Activated naive CD4-positive, alpha-beta T cell treated with anti-CD3 and anti-CD28 coated beads for 36 hours (primary cell): ENCODE results near the gene PPFIBP1. TPM values are rescaled to one million over a fixed set of nuclear protein-coding genes. Genes with fewer than 3 reads are reported as not detected.
A peak's percentile ranks its signal among the peaks of the same experiment; 100 is the strongest.
"Not testable (repeated sequence)": the region's sequence is repeated elsewhere in the genome, so short reads cannot be mapped to it uniquely, and the experiment has no call there.

Experiments
- CTCF ChIA-PET: fragments of 350-600 bp; sonication (Branson Sonifier 250); formaldehyde crosslinking; loops from one replicate; lab custom pipeline; 2021; ENCODE audit warnings: antibody characterized with exemption; lab: Charles Lee
- DNase-seq: peaks from one replicate; pipeline ENCODE4 v3.0.0-alpha.2; 2020
- H3K27ac Mint-ChIP-seq: one replicate; pipeline ENCODE4 v1.8.0; 2021; ENCODE audit warnings: mild to moderate bottlenecking, mixed read lengths
- H3K27me3 Mint-ChIP-seq: one replicate; pipeline ENCODE4 v1.8.0; 2021; ENCODE audit warnings: low read depth, mixed read lengths
- H3K36me3 Mint-ChIP-seq: one replicate; pipeline ENCODE4 v1.8.0; 2021; ENCODE audit warnings: low read depth, mixed read lengths
- H3K4me1 Mint-ChIP-seq: one replicate; pipeline ENCODE4 v1.8.0; 2021; ENCODE audit warnings: low read depth, mixed read lengths
- H3K4me3 Mint-ChIP-seq: one replicate; pipeline ENCODE4 v1.8.0; 2021; ENCODE audit warnings: mild to moderate bottlenecking, moderate library complexity, mixed read lengths
- H3K9me3 Mint-ChIP-seq: one replicate; pipeline ENCODE4 v1.8.0; 2021; ENCODE audit warnings: mixed read lengths
- intact Hi-C: fragments of 100-400 bp; cut with micrococcal nuclease; formaldehyde crosslinking; loops from one replicate; pipeline ENCODE4 v1.15.1; 2023
- total RNA-seq, 2 experiments: library from RNA; stranded (reverse); gene quantifications; one replicate each; pipeline ENCODE4 v1.2.3, GENCODE V29; 2021

PPFIBP1 gene
- total RNA-seq, 2 experiments from 2014 or later: 43.4 to 43.6 TPM

- Mint-ChIP-seq H3K4me3 (no peak overlapping the region), H3K4me1 (peaks cover 18% of the 10 kb centered on the region), H3K36me3 (peaks cover 7% of the 10 kb centered on the region), H3K27ac (no peak overlapping the region), H3K9me3 (no peaks in the 10 kb centered on the region), H3K27me3 (no peaks in the 10 kb centered on the region)
- DNase-seq: no peak
- CTCF ChIA-PET: no interaction called here
- intact Hi-C loops: no loop called here
Observed at GRCh38 chr12:27576667-27577347, 52.8 kb downstream of the PPFIBP1 start.

DNA sequence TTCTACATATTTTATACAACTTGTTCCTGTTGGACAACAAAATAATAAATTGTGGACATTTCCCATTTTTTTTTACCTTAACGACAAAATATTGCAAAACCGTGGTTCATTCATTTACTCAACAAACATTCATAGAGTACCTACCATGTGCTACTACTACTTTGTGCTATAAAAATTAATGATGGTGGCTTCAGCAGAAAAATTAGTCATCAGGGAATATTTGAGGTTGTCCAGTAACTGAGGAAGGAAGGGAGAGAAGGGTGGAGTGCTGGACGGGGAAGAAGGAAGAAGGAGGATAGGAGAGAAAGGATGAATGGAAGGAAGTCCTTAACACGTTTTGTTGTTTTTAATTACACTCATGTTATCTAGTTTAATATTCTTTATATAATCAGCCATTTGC, 53.7 kb downstream of the PPFIBP1 start:
- Mint-ChIP-seq H3K27me3 (no peaks in the 10 kb centered on the region), H3K9me3 (no peaks in the 10 kb centered on the region), H3K27ac (no peak overlapping the region), H3K4me3 (no peak overlapping the region), H3K36me3 (peaks cover 7% of the 10 kb centered on the region), H3K4me1 (peaks cover 23% of the 10 kb centered on the region)
- CTCF ChIA-PET: interaction anchor here (0.7 kb wide), 1 partner anchor 274 kb away, joined by 3 read pairs; no protein-coding TSS in a partner anchor
- intact Hi-C loops: no loop called here
- no peak for DNase-seq

DNA sequence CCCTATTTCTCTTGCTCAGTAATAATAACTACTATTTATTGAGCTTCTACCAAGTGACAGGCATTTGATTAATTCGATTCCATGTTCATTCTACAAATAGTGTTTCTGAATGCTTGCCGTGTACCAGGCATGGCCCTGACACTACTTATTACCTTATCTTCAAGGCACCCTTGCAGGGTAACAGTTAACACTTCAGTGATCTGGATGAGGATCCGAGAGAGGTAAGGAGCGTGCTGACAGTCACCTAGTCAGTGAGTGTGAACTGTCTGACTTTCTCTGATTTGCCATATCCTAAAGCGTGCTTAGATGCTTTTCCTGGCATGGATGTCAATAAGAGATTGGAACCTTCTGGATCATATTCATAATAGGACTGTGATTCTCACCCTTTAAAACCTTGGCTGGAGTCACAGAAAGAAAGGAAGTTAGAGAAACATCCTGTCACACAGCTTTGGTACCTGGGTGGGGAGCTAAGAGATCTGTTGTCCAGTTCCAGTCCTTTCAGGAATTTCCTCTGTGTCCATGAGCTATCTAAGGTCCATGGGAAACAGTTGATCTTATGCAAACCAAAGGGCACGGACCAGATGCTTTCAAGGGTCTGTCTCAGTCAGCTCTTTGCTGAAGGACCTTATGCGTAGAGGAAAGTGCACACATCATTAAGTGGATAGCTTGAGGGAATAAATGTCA, 54.8 kb downstream of the PPFIBP1 start:
- intact Hi-C loops: no loop called here
- DNase-seq: no peak
- peaks cover 23% of the 10 kb centered on the region for H3K4me1 Mint-ChIP-seq
- H3K27me3 Mint-ChIP-seq: no peaks in the 10 kb centered on the region
- H3K4me3 Mint-ChIP-seq: no peak overlapping the region
- peaks cover 7% of the 10 kb centered on the region for H3K36me3 Mint-ChIP-seq
- H3K27ac Mint-ChIP-seq: no peak overlapping the region
- H3K9me3 Mint-ChIP-seq: no peaks in the 10 kb centered on the region
- CTCF ChIA-PET: no interaction called here

GRCh38 chr12:27580561-27581330, 56.7 kb downstream of the PPFIBP1 start:
- Mint-ChIP-seq H3K4me3 (no peak overlapping the region), H3K4me1 (peaks cover 18% of the 10 kb centered on the region), H3K9me3 (no peaks in the 10 kb centered on the region), H3K27ac (no peak overlapping the region), H3K36me3 (peaks cover 7% of the 10 kb centered on the region), H3K27me3 (no peaks in the 10 kb centered on the region)
- CTCF ChIA-PET: interaction anchor here (0.7 kb wide), 1 partner anchor 1065 kb away, joined by 3 read pairs; no protein-coding TSS in a partner anchor
- intact Hi-C loops: no loop called here
- DNase-seq: no peak

DNA sequence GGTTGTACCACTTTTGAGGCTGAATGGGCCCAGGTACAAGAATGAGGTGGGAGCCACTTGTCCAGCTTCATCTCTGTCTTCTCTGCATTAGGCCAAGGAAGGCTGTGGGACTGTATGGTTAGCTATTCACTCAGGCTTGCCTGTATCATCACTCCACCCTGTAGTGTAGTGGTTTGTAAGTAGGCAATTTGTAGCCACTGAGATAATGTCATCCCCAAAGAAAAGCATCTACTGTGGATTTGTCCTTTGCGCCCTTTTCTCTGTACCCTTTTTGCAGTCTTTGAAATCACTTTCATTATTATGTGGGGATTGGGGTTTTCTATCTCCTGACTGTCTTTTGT, 57.3 kb downstream of the PPFIBP1 start:
- H3K4me1 Mint-ChIP-seq: peaks cover 18% of the 10 kb centered on the region
- H3K27me3 Mint-ChIP-seq, DNase-seq, H3K27ac Mint-ChIP-seq, H3K9me3 Mint-ChIP-seq, intact Hi-C loops, CTCF ChIA-PET, H3K36me3 Mint-ChIP-seq, H3K4me3 Mint-ChIP-seq: not testable (repeated sequence)

DNA sequence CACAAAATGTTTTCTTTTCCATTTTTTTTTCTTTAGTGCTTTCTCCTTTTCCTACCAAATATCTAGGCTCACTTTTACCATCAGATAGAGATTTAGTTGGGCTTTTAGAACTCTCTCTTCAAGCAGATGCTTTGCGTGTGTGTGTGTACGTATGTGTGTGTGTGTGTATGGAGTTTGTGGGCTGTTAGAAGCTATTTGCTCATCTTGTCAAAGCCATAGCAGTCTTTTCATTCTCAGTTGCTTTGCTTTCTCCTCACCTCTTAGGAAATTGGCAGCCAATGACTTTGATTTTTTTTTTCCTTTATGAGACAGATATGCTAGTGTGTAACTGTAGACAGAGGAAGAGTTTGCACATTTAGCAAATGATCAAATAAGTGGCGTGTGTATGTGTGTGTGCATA, 57.8 kb downstream of the PPFIBP1 start:
- peaks cover 18% of the 10 kb centered on the region for H3K4me1 Mint-ChIP-seq
- H3K9me3 Mint-ChIP-seq, H3K27ac Mint-ChIP-seq, intact Hi-C loops, H3K4me3 Mint-ChIP-seq, CTCF ChIA-PET, H3K27me3 Mint-ChIP-seq, H3K36me3 Mint-ChIP-seq, DNase-seq: not testable (repeated sequence)

DNA sequence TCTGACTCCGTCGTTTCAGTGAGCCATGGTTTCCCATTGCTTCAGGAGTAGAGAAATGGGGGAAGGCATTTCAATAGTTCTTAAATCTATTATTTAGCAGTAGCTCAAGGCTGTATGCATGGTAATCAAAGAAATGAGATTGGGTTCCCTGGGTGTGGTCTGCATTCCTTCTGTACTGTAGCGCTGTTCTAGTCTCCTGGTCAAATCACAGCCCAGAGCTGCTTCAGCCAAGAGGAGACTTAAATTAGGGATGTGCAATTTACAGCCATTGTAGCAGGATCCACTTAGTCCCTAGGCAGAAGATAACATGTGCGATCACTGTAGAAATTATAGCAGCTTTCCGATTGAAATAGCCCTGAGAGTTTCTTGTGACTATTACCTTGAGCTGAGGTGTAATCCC, 58.4 kb downstream of the PPFIBP1 start:
- peaks cover 18% of the 10 kb centered on the region for H3K4me1 Mint-ChIP-seq
- H3K27ac Mint-ChIP-seq, DNase-seq, CTCF ChIA-PET, H3K36me3 Mint-ChIP-seq, H3K9me3 Mint-ChIP-seq, H3K27me3 Mint-ChIP-seq, H3K4me3 Mint-ChIP-seq, intact Hi-C loops: not testable (repeated sequence)

- Mint-ChIP-seq H3K27ac (no peak overlapping the region), H3K4me3 (no peak overlapping the region), H3K36me3 (peaks cover 5% of the 10 kb centered on the region), H3K9me3 (no peaks in the 10 kb centered on the region), H3K27me3 (no peaks in the 10 kb centered on the region), H3K4me1 (peaks cover 26% of the 10 kb centered on the region)
- CTCF ChIA-PET: no interaction called here
- intact Hi-C loops: no loop called here
- DNase-seq: no peak
Observed at GRCh38 chr12:27583057-27583797, 59.2 kb downstream of the PPFIBP1 start.

GRCh38 chr12:27583981-27584380, 60.0 kb downstream of the PPFIBP1 start:
- intact Hi-C loops: no loop called here
- no peak for DNase-seq
- Mint-ChIP-seq H3K36me3 (no peaks in the 10 kb centered on the region), H3K4me3 (no peak overlapping the region), H3K27ac (no peak overlapping the region), H3K27me3 (no peaks in the 10 kb centered on the region), H3K9me3 (no peaks in the 10 kb centered on the region), H3K4me1 (peaks cover 33% of the 10 kb centered on the region)
- CTCF ChIA-PET: no interaction called here

- Mint-ChIP-seq H3K27ac (no peak overlapping the region), H3K4me3 (no peak overlapping the region), H3K36me3 (no peaks in the 10 kb centered on the region), H3K27me3 (no peaks in the 10 kb centered on the region), H3K9me3 (no peaks in the 10 kb centered on the region), H3K4me1 (peaks cover 29% of the 10 kb centered on the region)
- CTCF ChIA-PET: no interaction called here
- DNase-seq: no peak
- intact Hi-C loops: no loop called here
Observed at GRCh38 chr12:27585739-27586265, 61.8 kb downstream of the PPFIBP1 start.

GRCh38 chr12:27588075-27588730, 64.2 kb downstream of the PPFIBP1 start:
- H3K27ac Mint-ChIP-seq, H3K9me3 Mint-ChIP-seq, DNase-seq, CTCF ChIA-PET, H3K27me3 Mint-ChIP-seq, H3K36me3 Mint-ChIP-seq: not testable (repeated sequence)
- intact Hi-C loops: loop anchor here (2.0 kb wide), 1 partner anchor 53 kb away; no protein-coding TSS in a partner anchor
- H3K4me3 Mint-ChIP-seq: peak overlapping the region; percentile 8
- peaks cover 17% of the 10 kb centered on the region for H3K4me1 Mint-ChIP-seq
